Measurements from ENCODE around the gene RBAK. TPM values are rescaled to one million over a fixed set of nuclear protein-coding genes. Genes with fewer than 3 reads are reported as not detected.

RBAK gene
- total and polyA plus RNA-seq, 2 donors (not counting 1 experiment from before 2014, with no cell fraction given): 3.7 to 20.3 TPM

DNA sequence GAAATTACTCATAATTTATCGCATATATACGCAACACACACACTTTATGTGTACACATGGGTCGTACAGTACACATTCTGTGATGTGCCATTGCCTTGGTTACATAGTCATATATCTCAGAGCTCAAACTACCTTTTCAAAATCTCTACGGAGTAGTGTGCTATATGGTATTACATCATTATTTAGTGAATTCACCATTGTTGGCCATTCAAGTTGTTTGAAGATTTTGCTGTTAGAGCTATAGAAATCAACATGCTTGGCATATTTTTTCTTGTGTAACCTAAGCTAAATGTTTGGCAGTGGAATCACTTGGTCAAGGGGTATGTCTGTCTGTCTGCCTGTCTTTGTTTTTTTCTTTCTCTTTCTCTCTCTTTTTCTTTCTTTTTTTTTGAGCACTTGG, 44.7 kb upstream of the RBAK start:
- 100% methylated on average over 2 of the region's 4 CpGs for WGBS (ENCODE audit: insufficient coverage)
- Histone ChIP-seq H3K9ac (ENCODE audit: low read length) (no peak overlapping the region), H2AFZ (ENCODE audit: insufficient read depth, low read depth, low read length, poor library complexity, severe bottlenecking) (no peak overlapping the region), H3K79me2 (ENCODE audit: control insufficient read depth, insufficient read depth, low read length) (no peaks in the 10 kb centered on the region), H3K9me3 (ENCODE audit: control extremely low read depth in 1 of 3, control insufficient read depth in 2 of 3, insufficient read depth in 1 of 3, low read length in 2 of 3) (no peaks in the 10 kb centered on the region), H3K4me1 (ENCODE audit: control insufficient read depth in 2 of 2, insufficient read depth in 2 of 2, low read length in 2 of 2) (no peaks in the 10 kb centered on the region), H4K20me1 (ENCODE audit: control insufficient read depth, insufficient read depth, low read length, poor library complexity, severe bottlenecking) (no peaks in the 10 kb centered on the region), H3K4me2 (replicated peaks; ENCODE audit: low read depth, low read length, poor library complexity, severe bottlenecking) (no peak overlapping the region), H3K4me3 (ENCODE audit: control extremely low read depth in 1 of 5, extremely low read depth in 1 of 5, insufficient read depth in 1 of 5, low read depth in 2 of 5, low read length in 4 of 5) (no peak overlapping the region), H3K27ac (ENCODE audit: low read length in 2 of 2) (no peak overlapping the region), H3K27me3 (replicated peaks in 1 of 4; ENCODE audit: control extremely low read depth in 1 of 4, control insufficient read depth in 3 of 4, insufficient read depth in 4 of 4, low read length in 3 of 4) (no peaks in the 10 kb centered on the region), H3K36me3 (replicated peaks in 1 of 2; ENCODE audit: control extremely low read depth in 1 of 2, control insufficient read depth in 1 of 2, extremely low read depth in 1 of 2, insufficient read depth in 2 of 2, low read length in 1 of 2) (peaks cover 2 to 20% of the 10 kb centered on the region in 2 experiments)
- no peak for ATAC-seq (ENCODE audit: low read depth)
- CTCF ChIA-PET: no interaction called here
- Mint-ChIP-seq H3K4me3 (no peak overlapping the region), H3K9me3 (ENCODE audit: insufficient read depth) (no peaks in the 10 kb centered on the region), H3K4me1 (no peaks in the 10 kb centered on the region), H3K27me3 (no peaks in the 10 kb centered on the region), H3K27ac (no peak overlapping the region)
- TF ChIP-seq EZH2 (IDR thresholded peaks at IDR 0.05; ENCODE audit: borderline replicate concordance, insufficient read depth, low read depth, low read length, poor library complexity, severe bottlenecking): no peak
- intact Hi-C loops (cut with micrococcal nuclease): no loop called here
- POLR2A ChIA-PET: no interaction called here
- no peak for DNase-seq

DNA sequence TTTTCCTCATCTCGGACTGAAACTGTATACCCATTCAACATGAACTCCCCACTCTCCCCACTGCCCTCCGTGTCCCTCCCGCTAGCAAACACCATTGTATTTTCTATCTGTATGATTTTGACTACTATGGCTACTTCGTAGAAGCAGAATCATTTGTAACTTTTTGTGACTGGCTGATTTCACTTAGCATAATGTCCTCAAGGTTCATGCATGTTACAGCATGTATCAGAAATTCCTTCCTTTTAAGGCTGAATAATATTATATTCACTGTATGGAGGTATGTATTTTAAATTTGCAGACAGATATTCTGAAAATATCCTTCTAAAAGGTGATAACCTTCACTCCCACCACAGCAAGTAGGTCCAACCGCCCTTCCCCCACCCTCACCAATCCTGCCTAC, 43.7 kb upstream of the RBAK start:
- H3K27ac ChIP-seq (ENCODE audit: low read length in 2 of 2): no peak overlapping the region
- H2AFZ ChIP-seq (ENCODE audit: insufficient read depth, low read depth, low read length, poor library complexity, severe bottlenecking): no peak overlapping the region
- Mint-ChIP-seq H3K27me3 (no peaks in the 10 kb centered on the region), H3K9me3 (ENCODE audit: insufficient read depth) (no peaks in the 10 kb centered on the region), H3K27ac (no peak overlapping the region), H3K4me1 (no peaks in the 10 kb centered on the region), H3K4me3 (no peak overlapping the region)
- H3K9me3 ChIP-seq (ENCODE audit: control extremely low read depth in 1 of 3, control insufficient read depth in 2 of 3, insufficient read depth in 1 of 3, low read length in 2 of 3): no peaks in the 10 kb centered on the region
- no peak for DNase-seq
- H3K4me1 ChIP-seq (ENCODE audit: control insufficient read depth in 2 of 2, insufficient read depth in 2 of 2, low read length in 2 of 2): no peaks in the 10 kb centered on the region
- no peaks in the 10 kb centered on the region for H3K27me3 ChIP-seq (replicated peaks in 1 of 4; ENCODE audit: control extremely low read depth in 1 of 4, control insufficient read depth in 3 of 4, insufficient read depth in 4 of 4, low read length in 3 of 4)
- ChIA-PET CTCF (no interaction called here), POLR2A (no interaction called here)
- H3K79me2 ChIP-seq (ENCODE audit: control insufficient read depth, insufficient read depth, low read length): no peaks in the 10 kb centered on the region
- no peaks in the 10 kb centered on the region for H4K20me1 ChIP-seq (ENCODE audit: control insufficient read depth, insufficient read depth, low read length, poor library complexity, severe bottlenecking)
- no peak for ATAC-seq (ENCODE audit: low read depth)
- no peak overlapping the region for H3K4me3 ChIP-seq (ENCODE audit: control extremely low read depth in 1 of 5, extremely low read depth in 1 of 5, insufficient read depth in 1 of 5, low read depth in 2 of 5, low read length in 4 of 5)
- intact Hi-C loops (cut with micrococcal nuclease): no loop called here
- no CpG with 5 or more reads among the region's 5 CpGs for WGBS (ENCODE audit: insufficient coverage)
- peaks cover 2 to 14% of the 10 kb centered on the region in 2 experiments for H3K36me3 ChIP-seq (replicated peaks in 1 of 2; ENCODE audit: control extremely low read depth in 1 of 2, control insufficient read depth in 1 of 2, extremely low read depth in 1 of 2, insufficient read depth in 2 of 2, low read length in 1 of 2)
- TF ChIP-seq, protein P1, sequence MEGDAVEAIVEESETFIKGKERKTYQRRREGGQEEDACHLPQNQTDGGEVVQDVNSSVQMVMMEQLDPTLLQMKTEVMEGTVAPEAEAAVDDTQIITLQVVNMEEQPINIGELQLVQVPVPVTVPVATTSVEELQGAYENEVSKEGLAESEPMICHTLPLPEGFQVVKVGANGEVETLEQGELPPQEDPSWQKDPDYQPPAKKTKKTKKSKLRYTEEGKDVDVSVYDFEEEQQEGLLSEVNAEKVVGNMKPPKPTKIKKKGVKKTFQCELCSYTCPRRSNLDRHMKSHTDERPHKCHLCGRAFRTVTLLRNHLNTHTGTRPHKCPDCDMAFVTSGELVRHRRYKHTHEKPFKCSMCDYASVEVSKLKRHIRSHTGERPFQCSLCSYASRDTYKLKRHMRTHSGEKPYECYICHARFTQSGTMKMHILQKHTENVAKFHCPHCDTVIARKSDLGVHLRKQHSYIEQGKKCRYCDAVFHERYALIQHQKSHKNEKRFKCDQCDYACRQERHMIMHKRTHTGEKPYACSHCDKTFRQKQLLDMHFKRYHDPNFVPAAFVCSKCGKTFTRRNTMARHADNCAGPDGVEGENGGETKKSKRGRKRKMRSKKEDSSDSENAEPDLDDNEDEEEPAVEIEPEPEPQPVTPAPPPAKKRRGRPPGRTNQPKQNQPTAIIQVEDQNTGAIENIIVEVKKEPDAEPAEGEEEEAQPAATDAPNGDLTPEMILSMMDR (IDR thresholded peaks at IDR 0.05): no peak
- no peak for TF ChIP-seq EZH2 (IDR thresholded peaks at IDR 0.05; ENCODE audit: borderline replicate concordance, insufficient read depth, low read depth, low read length, poor library complexity, severe bottlenecking)
- no peak overlapping the region for H3K9ac ChIP-seq (ENCODE audit: low read length)
- H3K4me2 ChIP-seq (replicated peaks; ENCODE audit: low read depth, low read length, poor library complexity, severe bottlenecking): no peak overlapping the region
